ENCODE results near the gene DMD. TPM values are rescaled to one million over a fixed set of nuclear protein-coding genes. Genes with fewer than 3 reads are reported as not detected.

Gene DMD
- total RNA-seq, 2 experiments from 2014 or later = 0.27 to 0.49 TPM

- TF ChIP-seq CTCF (IDR thresholded peaks at IDR 0.05) = no peak
- intact Hi-C loops (cut with micrococcal nuclease) = no loop called here
- Mint-ChIP-seq H3K27me3 (no peaks in the 10 kb centered on the region), H3K9me3 (no peaks in the 10 kb centered on the region), H3K27ac (no peak overlapping the region), H3K4me1 (ENCODE audit: low read depth) (no peaks in the 10 kb centered on the region), H3K4me3 (no peak overlapping the region), H3K36me3 (ENCODE audit: low read depth) (no peaks in the 10 kb centered on the region)
- ChIA-PET POLR2A (no interaction called here), CTCF (no interaction called here)
- no peak for ATAC-seq
- DNase-seq = no peak
Observed at GRCh38 chrX:32894679-32895078, 316.7 kb downstream of the DMD start.

- Mint-ChIP-seq H3K9me3 (no peaks in the 10 kb centered on the region), H3K36me3 (ENCODE audit: low read depth) (no peaks in the 10 kb centered on the region), H3K4me3 (no peak overlapping the region), H3K27me3 (no peaks in the 10 kb centered on the region), H3K27ac (no peak overlapping the region), H3K4me1 (ENCODE audit: low read depth) (no peaks in the 10 kb centered on the region)
- CTCF ChIA-PET = no interaction called here
- no peak for DNase-seq
- TF ChIP-seq CTCF (IDR thresholded peaks at IDR 0.05) = no peak
- no peak for ATAC-seq
- POLR2A ChIA-PET = no interaction called here
- intact Hi-C loops (cut with micrococcal nuclease) = no loop called here
Observed at GRCh38 chrX:32893751-32894150, 317.6 kb downstream of the DMD start.

- Mint-ChIP-seq H3K4me3 (no peak overlapping the region), H3K36me3 (ENCODE audit: low read depth) (no peaks in the 10 kb centered on the region), H3K9me3 (no peaks in the 10 kb centered on the region), H3K27me3 (no peaks in the 10 kb centered on the region), H3K4me1 (ENCODE audit: low read depth) (no peaks in the 10 kb centered on the region), H3K27ac (no peak overlapping the region)
- ChIA-PET CTCF (no interaction called here), POLR2A (no interaction called here)
- no peak for TF ChIP-seq CTCF (IDR thresholded peaks at IDR 0.05)
- intact Hi-C loops (cut with micrococcal nuclease) = no loop called here
- ATAC-seq (no peak), DNase-seq (no peak)
Observed at GRCh38 chrX:32877592-32877991, 333.8 kb downstream of the DMD start.

- no peak for TF ChIP-seq CTCF (IDR thresholded peaks at IDR 0.05)
- Mint-ChIP-seq H3K9me3 (no peaks in the 10 kb centered on the region), H3K4me1 (ENCODE audit: low read depth) (no peaks in the 10 kb centered on the region), H3K27me3 (no peaks in the 10 kb centered on the region), H3K4me3 (no peak overlapping the region), H3K36me3 (ENCODE audit: low read depth) (no peaks in the 10 kb centered on the region), H3K27ac (no peak overlapping the region)
- CTCF ChIA-PET = no interaction called here
- intact Hi-C loops (cut with micrococcal nuclease) = no loop called here
- POLR2A ChIA-PET = no interaction called here
- DNase-seq (no peak), ATAC-seq (no peak)
Observed at GRCh38 chrX:32874839-32875238, 336.5 kb downstream of the DMD start.

GRCh38 chrX:32873786-32874185 lies 337.6 kb downstream of the DMD start:
- Mint-ChIP-seq H3K36me3 (ENCODE audit: low read depth) (no peaks in the 10 kb centered on the region), H3K4me1 (ENCODE audit: low read depth) (no peaks in the 10 kb centered on the region), H3K27me3 (no peaks in the 10 kb centered on the region), H3K4me3 (no peak overlapping the region), H3K27ac (no peak overlapping the region), H3K9me3 (no peaks in the 10 kb centered on the region)
- ATAC-seq (no peak), DNase-seq (no peak)
- TF ChIP-seq CTCF (IDR thresholded peaks at IDR 0.05) = no peak
- ChIA-PET POLR2A (no interaction called here), CTCF (no interaction called here)
- intact Hi-C loops (cut with micrococcal nuclease) = no loop called here
